Measurements from ENCODE around the gene SMYD2. TPM values are rescaled to one million over a fixed set of nuclear protein-coding genes. Genes with fewer than 3 reads are reported as not detected.

Gene SMYD2
- total RNA-seq, 2 experiments from 2014 or later, result 17.1 to 17.6 TPM

- intact Hi-C loops (cut with DNase I, micrococcal nuclease), result no loop called here
- peaks cover 28% of the 10 kb centered on the region for H3K27me3 Mint-ChIP-seq
- Histone ChIP-seq H3K4me3 (ENCODE audit: low read length) (no peak overlapping the region), H3K36me3 (ENCODE audit: insufficient read depth, low read length) (no peaks in the 10 kb centered on the region), H3K27me3 (ENCODE audit: control insufficient read depth in 1 of 2, insufficient read depth in 2 of 2, low read length in 2 of 2) (peaks cover 0 to 7% of the 10 kb centered on the region in 2 experiments), H3K27ac (ENCODE audit: low read depth in 1 of 2, low read length in 2 of 2) (no peak overlapping the region), H3K9me3 (ENCODE audit: control insufficient read depth in 1 of 2, insufficient read depth in 1 of 2, low read length in 2 of 2) (no peaks in the 10 kb centered on the region), H3K4me1 (ENCODE audit: insufficient read depth, low read length) (no peaks in the 10 kb centered on the region)
- ChIA-PET CTCF (no interaction called here), POLR2A (no interaction called here)
- no peaks in the 10 kb centered on the region for H3K4me1 Mint-ChIP-seq (ENCODE audit: low read depth)
- H3K9me3 Mint-ChIP-seq, result no peaks in the 10 kb centered on the region
- DNase-seq (no peak), ATAC-seq (ENCODE audit: poor library complexity) (no peak)
- no peak overlapping the region for H3K4me3 Mint-ChIP-seq
- TF ChIP-seq CTCF (IDR thresholded peaks at IDR 0.05), result no peak
- H3K27ac Mint-ChIP-seq, result no peak overlapping the region
- H3K36me3 Mint-ChIP-seq (ENCODE audit: low read depth), result no peaks in the 10 kb centered on the region
Observed at GRCh38 chr1:214236477-214236876, 44.5 kb upstream of the SMYD2 start.

- no peaks in the 10 kb centered on the region for H3K36me3 ChIP-seq (ENCODE audit: insufficient read depth, low read length)
- Mint-ChIP-seq H3K27ac (no peak overlapping the region), H3K9me3 (no peaks in the 10 kb centered on the region), H3K4me3 (no peak overlapping the region), H3K36me3 (ENCODE audit: low read depth) (no peaks in the 10 kb centered on the region), H3K4me1 (ENCODE audit: low read depth) (no peaks in the 10 kb centered on the region), H3K27me3 (peaks cover 27% of the 10 kb centered on the region)
- H3K27me3 ChIP-seq (ENCODE audit: control insufficient read depth in 1 of 2, insufficient read depth in 2 of 2, low read length in 2 of 2), result no peaks in the 10 kb centered on the region
- no peak overlapping the region for H3K4me3 ChIP-seq (ENCODE audit: low read length)
- CTCF ChIA-PET, result no interaction called here
- intact Hi-C loops (cut with DNase I, micrococcal nuclease), result no loop called here
- DNase-seq (no peak), ATAC-seq (ENCODE audit: poor library complexity) (no peak)
- POLR2A ChIA-PET, result no interaction called here
- no peaks in the 10 kb centered on the region for H3K4me1 ChIP-seq (ENCODE audit: insufficient read depth, low read length)
- no peaks in the 10 kb centered on the region for H3K9me3 ChIP-seq (ENCODE audit: control insufficient read depth in 1 of 2, insufficient read depth in 1 of 2, low read length in 2 of 2)
- H3K27ac ChIP-seq (ENCODE audit: low read depth in 1 of 2, low read length in 2 of 2), result no peak overlapping the region
- no peak for TF ChIP-seq CTCF (IDR thresholded peaks at IDR 0.05)
Observed at GRCh38 chr1:214241060-214241459, 39.9 kb upstream of the SMYD2 start.

- H3K27me3 ChIP-seq (ENCODE audit: control insufficient read depth in 1 of 2, insufficient read depth in 2 of 2, low read length in 2 of 2), result peaks cover 0 to 8% of the 10 kb centered on the region in 2 experiments
- Mint-ChIP-seq H3K27me3 (peaks cover 38% of the 10 kb centered on the region), H3K36me3 (ENCODE audit: low read depth) (no peaks in the 10 kb centered on the region), H3K4me1 (ENCODE audit: low read depth) (no peaks in the 10 kb centered on the region), H3K4me3 (no peak overlapping the region), H3K27ac (no peak overlapping the region), H3K9me3 (no peaks in the 10 kb centered on the region)
- CTCF ChIA-PET, result no interaction called here
- H3K27ac ChIP-seq (ENCODE audit: low read depth in 1 of 2, low read length in 2 of 2), result no peak overlapping the region
- POLR2A ChIA-PET, result no interaction called here
- no peaks in the 10 kb centered on the region for H3K36me3 ChIP-seq (ENCODE audit: insufficient read depth, low read length)
- H3K4me1 ChIP-seq (ENCODE audit: insufficient read depth, low read length), result no peaks in the 10 kb centered on the region
- H3K9me3 ChIP-seq (ENCODE audit: control insufficient read depth in 1 of 2, insufficient read depth in 1 of 2, low read length in 2 of 2), result no peaks in the 10 kb centered on the region
- ATAC-seq (ENCODE audit: poor library complexity), result no peak
- no peak overlapping the region for H3K4me3 ChIP-seq (ENCODE audit: low read length)
- no peak for DNase-seq
- intact Hi-C loops (cut with DNase I, micrococcal nuclease), result no loop called here
- no peak for TF ChIP-seq CTCF (IDR thresholded peaks at IDR 0.05)
Observed at GRCh38 chr1:214244252-214244651, 36.7 kb upstream of the SMYD2 start.
